A673 (cell line): ENCODE data around the gene TMEM72. TPM values are rescaled to one million over a fixed set of nuclear protein-coding genes. Genes with fewer than 3 reads are reported as not detected.

Experiments used
- BruUV-seq: library from RNA; stranded (reverse); fragments of 400-500 nt; replicated peaks from 2 replicates; lab custom pipeline; 2021; lab: Mats Ljungman, UMichigan
- CTCF ChIA-PET: fragments of 300-600 bp; sonication (Branson Sonifier 250); formaldehyde crosslinking; loops from one replicate; lab custom pipeline; 2022; ENCODE audit warnings: antibody characterized with exemption; lab: Charles Lee
- POLR2A ChIA-PET: fragments of 300-600 bp; sonication (Branson Sonifier 250); formaldehyde crosslinking; loops from one replicate; lab custom pipeline; 2022; ENCODE audit warnings: antibody characterized with exemption; ENCODE audit not compliant: low non-redundant PET; lab: Charles Lee
- DNase-seq: peaks from one replicate; pipeline ENCODE4 v3.0.0-alpha.2; 2015; ENCODE audit warnings: low spot score
- H3K27ac ChIP-seq: fragments of 200-600 bp; sonication (generic); 2 replicates; pipeline ENCODE4 v1.5.1; 2016; ENCODE audit warnings: mixed run types, low read depth, mild to moderate bottlenecking, mixed read lengths, antibody characterized with exemption, low read length; ENCODE audit not compliant: poor library complexity, severe bottlenecking
- H3K27me3 ChIP-seq: fragments of 200-600 bp; sonication (generic); replicated peaks from 2 replicates; pipeline ENCODE4 v1.6.1; 2017; ENCODE audit warnings: mixed run types, low read depth, mild to moderate bottlenecking, mixed read lengths, antibody characterized with exemption, low read length; ENCODE audit not compliant: insufficient read depth, poor library complexity
- H3K36me3 ChIP-seq: fragments of 200-600 bp; sonication (generic); 2 replicates; pipeline ENCODE4 v1.6.1; 2016; ENCODE audit warnings: mixed run types, mild to moderate bottlenecking, mixed read lengths, antibody characterized with exemption, low read length; ENCODE audit not compliant: insufficient read depth, poor library complexity, severe bottlenecking
- H3K4me1 ChIP-seq: fragments of 200-600 bp; sonication (generic); 2 replicates; pipeline ENCODE4 v1.6.1; 2017; ENCODE audit warnings: mixed run types, mild to moderate bottlenecking, mixed read lengths, antibody characterized with exemption, low read length; ENCODE audit not compliant: insufficient read depth, poor library complexity, severe bottlenecking
- H3K4me3 ChIP-seq: fragments of 200-600 bp; sonication (generic); 2 replicates; pipeline ENCODE4 v1.5.1; 2016; ENCODE audit warnings: low read depth, mixed run types, mild to moderate bottlenecking, mixed read lengths, low read length; ENCODE audit not compliant: poor library complexity, severe bottlenecking
- H3K9me3 ChIP-seq: fragments of 200-600 bp; sonication (generic); 2 replicates; pipeline ENCODE4 v1.6.1; 2016; ENCODE audit warnings: mixed run types, low read depth, mild to moderate bottlenecking, mixed read lengths, antibody characterized with exemption, low read length; ENCODE audit not compliant: poor library complexity, severe bottlenecking
- CTCF ChIP-seq: fragments of 300-800, 200-600 bp; sonication (generic); conservative IDR thresholded peaks from 2 replicates; pipeline ENCODE4 v1.5.1; 2017; ENCODE audit warnings: low read depth, mild to moderate bottlenecking, antibody characterized with exemption, low read length, moderate library complexity, mixed read lengths
- EZH2 ChIP-seq: fragments of 200-600 bp; sonication (generic); IDR thresholded peaks from 2 replicates; pipeline ENCODE4 v1.6.1; 2017; ENCODE audit warnings: borderline replicate concordance, low read depth, mild to moderate bottlenecking, mixed read lengths, antibody characterized with exemption, low read length; ENCODE audit not compliant: poor library complexity, severe bottlenecking
- intact Hi-C: fragments of 100-400 bp; cut with micrococcal nuclease; formaldehyde crosslinking; loops from one replicate; pipeline ENCODE4 v1.10.0; 2022; ENCODE audit not compliant: unreplicated experiment
- total RNA-seq: library from RNA; stranded (reverse); gene quantifications from 2 replicates; pipeline ENCODE4 v1.2.3, GENCODE V29; 2021

Gene TMEM72
- total RNA-seq, 1 experiment from 2014 or later: 0.80 TPM

DNA sequence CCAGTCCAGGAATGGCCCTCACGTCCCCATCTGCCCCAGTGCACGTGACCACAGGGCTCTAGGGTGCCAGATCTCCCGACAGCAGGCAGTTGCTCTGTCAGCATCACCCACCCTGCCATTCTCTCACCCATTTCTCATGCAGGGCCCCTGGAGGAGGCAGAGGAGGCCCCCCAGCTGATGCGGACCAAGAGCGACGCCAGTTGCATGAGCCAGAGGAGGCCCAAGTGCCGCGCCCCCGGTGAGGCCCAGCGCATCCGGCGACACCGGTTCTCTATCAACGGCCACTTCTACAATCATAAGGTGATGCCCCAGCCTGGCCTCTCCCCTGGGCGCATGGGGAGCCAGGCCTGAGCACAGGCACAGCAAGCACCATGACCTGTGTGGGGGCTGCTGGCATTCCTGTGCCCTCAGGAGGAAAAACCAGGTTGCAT lies 73.5 kb downstream of the TMEM72 start:
- CTCF ChIA-PET: no interaction called here
- intact Hi-C loops: no loop called here
- Histone ChIP-seq H3K27ac (no peak overlapping the region), H3K4me3 (no peak overlapping the region), H3K27me3 (no peaks in the 10 kb centered on the region), H3K9me3 (no peaks in the 10 kb centered on the region), H3K36me3 (no peaks in the 10 kb centered on the region), H3K4me1 (no peaks in the 10 kb centered on the region)
- no peak for DNase-seq
- BruUV-seq: no TSS peak
- POLR2A ChIA-PET: no interaction called here
- no peak for TF ChIP-seq CTCF

- Histone ChIP-seq H3K4me3 (no peak overlapping the region), H3K4me1 (no peaks in the 10 kb centered on the region), H3K36me3 (no peaks in the 10 kb centered on the region), H3K27me3 (no peaks in the 10 kb centered on the region), H3K27ac (no peak overlapping the region), H3K9me3 (no peaks in the 10 kb centered on the region)
- POLR2A ChIA-PET: no interaction called here
- intact Hi-C loops: no loop called here
- DNase-seq: no peak
- CTCF ChIA-PET: no interaction called here
- no peak for TF ChIP-seq CTCF
- no TSS peak for BruUV-seq
Observed at GRCh38 chr10:44985175-44985681, 74.1 kb downstream of the TMEM72 start.

- Histone ChIP-seq H3K9me3 (no peaks in the 10 kb centered on the region), H3K27ac (no peak overlapping the region), H3K4me3 (no peak overlapping the region), H3K4me1 (no peaks in the 10 kb centered on the region), H3K36me3 (no peaks in the 10 kb centered on the region), H3K27me3 (no peaks in the 10 kb centered on the region)
- intact Hi-C loops: no loop called here
- CTCF ChIA-PET: no interaction called here
- DNase-seq: no peak
- no TSS peak for BruUV-seq
- POLR2A ChIA-PET: no interaction called here
- TF ChIP-seq CTCF: no peak
- TF ChIP-seq EZH2: no peak
Observed at GRCh38 chr10:44986179-44986578, 75.0 kb downstream of the TMEM72 start.

Other genes starting within 250 kb of the TMEM72 start
- gene RASSF4, start 48.5 kb downstream of the TMEM72 start, total RNA-seq: 0.71 and 1.6 TPM in 2 replicates
- gene DEPP1, start 67.5 kb downstream of the TMEM72 start, total RNA-seq: 0.54 and 1.1 TPM in 2 replicates
- 41.8 and 42.1 TPM in 2 replicates for gene ZNF22, start 89.6 kb downstream of the TMEM72 start, total RNA-seq